Astrocyte (in vitro differentiated cells and primary cell): ENCODE measurements around the gene WNT7A. TPM values are rescaled to one million over a fixed set of nuclear protein-coding genes. Genes with fewer than 3 reads are reported as not detected.

Experiments
- DNase-seq: peaks from one replicate; pipeline ENCODE4 v3.0.0-alpha.2; 2010; ENCODE audit warnings: low read depth
- FAIRE-seq: peaks from 2 replicates; lab custom pipeline; 2011; peaks lifted over from hg19 to GRCh38; lab: Jason Lieb, UNC
- H2AFZ ChIP-seq: 2 replicates; pipeline ENCODE4 v1.6.0; 2012; ENCODE audit warnings: low read depth, low read length, inconsistent platforms
- H3K27ac ChIP-seq: 2 replicates; pipeline ENCODE4 v1.5.1; 2011; ENCODE audit warnings: low read depth, low read length, inconsistent platforms
- H3K27me3 ChIP-seq: 2 replicates; pipeline ENCODE4 v1.6.0; 2011; ENCODE audit warnings: low read length, inconsistent platforms; ENCODE audit not compliant: insufficient read depth
- H3K36me3 ChIP-seq: 2 replicates; pipeline ENCODE4 v1.5.1; 2011; ENCODE audit warnings: low read length, inconsistent platforms; ENCODE audit not compliant: insufficient read depth
- H3K4me1 ChIP-seq: 2 replicates; pipeline ENCODE4 v1.5.1; 2011; ENCODE audit warnings: low read length, inconsistent platforms; ENCODE audit not compliant: insufficient read depth
- H3K4me2 ChIP-seq: 2 replicates; pipeline ENCODE4 v1.6.0; 2012; ENCODE audit warnings: low read length, inconsistent platforms
- H3K4me3 ChIP-seq: 2 replicates; pipeline ENCODE4 v1.5.1; 2011; ENCODE audit warnings: low read depth, mild to moderate bottlenecking, low read length, inconsistent platforms; ENCODE audit not compliant: insufficient read depth
- H3K79me2 ChIP-seq: 2 replicates; pipeline ENCODE4 v1.6.0; 2012; ENCODE audit warnings: mild to moderate bottlenecking, low read length, inconsistent platforms; ENCODE audit not compliant: insufficient read depth
- H3K9ac ChIP-seq: 2 replicates; pipeline ENCODE4 v1.6.0; 2012; ENCODE audit warnings: mild to moderate bottlenecking, low read length, inconsistent platforms
- H3K9me3 ChIP-seq: 2 replicates; pipeline ENCODE4 v1.5.1; 2012; ENCODE audit warnings: low read depth, mild to moderate bottlenecking, low read length, inconsistent platforms; ENCODE audit not compliant: insufficient read depth
- H4K20me1 ChIP-seq: 2 replicates; pipeline ENCODE4 v1.6.0; 2012; ENCODE audit warnings: low read length, inconsistent platforms; ENCODE audit not compliant: insufficient read depth
- H3K27ac Mint-ChIP-seq: one replicate; pipeline ENCODE4 v1.8.0; 2021; ENCODE audit warnings: mild to moderate bottlenecking, mixed read lengths; ENCODE audit not compliant: unreplicated experiment
- H3K27me3 Mint-ChIP-seq: one replicate; pipeline ENCODE4 v1.8.0; 2021; ENCODE audit warnings: low read depth, mixed read lengths; ENCODE audit not compliant: unreplicated experiment
- H3K36me3 Mint-ChIP-seq: one replicate; pipeline ENCODE4 v1.8.0; 2021; ENCODE audit warnings: low read depth, mixed read lengths; ENCODE audit not compliant: unreplicated experiment
- H3K4me1 Mint-ChIP-seq: one replicate; pipeline ENCODE4 v1.8.0; 2021; ENCODE audit warnings: low read depth, mixed read lengths; ENCODE audit not compliant: unreplicated experiment
- H3K4me3 Mint-ChIP-seq: one replicate; pipeline ENCODE4 v1.8.0; 2021; ENCODE audit warnings: mild to moderate bottlenecking, moderate library complexity, mixed read lengths; ENCODE audit not compliant: unreplicated experiment
- H3K9me3 Mint-ChIP-seq: one replicate; pipeline ENCODE4 v1.8.0; 2021; ENCODE audit warnings: mild to moderate bottlenecking, mixed read lengths; ENCODE audit not compliant: unreplicated experiment
- EZH2 ChIP-seq: IDR thresholded peaks from 2 replicates; pipeline ENCODE4 v1.6.1; 2012; ENCODE audit warnings: mild to moderate bottlenecking, low read length, inconsistent platforms; ENCODE audit not compliant: insufficient read depth
- total RNA-seq: library from RNA; stranded (reverse); gene quantifications from 2 replicates; pipeline ENCODE4 v1.2.1, GENCODE V29; 2021
- TF ChIP-seq, protein P1 (sequence below): IDR thresholded peaks from 2 replicates; pipeline ENCODE4 v1.5.1; 2011; ENCODE audit warnings: low read depth, mild to moderate bottlenecking, inconsistent platforms, low read length, moderate library complexity; ENCODE audit not compliant: insufficient read depth

Gene WNT7A
- total RNA-seq, 1 donor from 2014 or later: 1.7 TPM

- H4K20me1 ChIP-seq: no peaks in the 10 kb centered on the region
- no peak overlapping the region for H2AFZ ChIP-seq
- Mint-ChIP-seq H3K4me3 (no peak overlapping the region), H3K36me3 (no peaks in the 10 kb centered on the region), H3K4me1 (no peaks in the 10 kb centered on the region), H3K9me3 (no peaks in the 10 kb centered on the region), H3K27me3 (peaks cover 20% of the 10 kb centered on the region), H3K27ac (no peak overlapping the region)
- H3K27ac ChIP-seq: no peak overlapping the region
- DNase-seq (no peak), FAIRE-seq (no peak)
- H3K36me3 ChIP-seq: no peaks in the 10 kb centered on the region
- no peaks in the 10 kb centered on the region for H3K27me3 ChIP-seq
- no peaks in the 10 kb centered on the region for H3K4me1 ChIP-seq
- TF ChIP-seq, protein P1, sequence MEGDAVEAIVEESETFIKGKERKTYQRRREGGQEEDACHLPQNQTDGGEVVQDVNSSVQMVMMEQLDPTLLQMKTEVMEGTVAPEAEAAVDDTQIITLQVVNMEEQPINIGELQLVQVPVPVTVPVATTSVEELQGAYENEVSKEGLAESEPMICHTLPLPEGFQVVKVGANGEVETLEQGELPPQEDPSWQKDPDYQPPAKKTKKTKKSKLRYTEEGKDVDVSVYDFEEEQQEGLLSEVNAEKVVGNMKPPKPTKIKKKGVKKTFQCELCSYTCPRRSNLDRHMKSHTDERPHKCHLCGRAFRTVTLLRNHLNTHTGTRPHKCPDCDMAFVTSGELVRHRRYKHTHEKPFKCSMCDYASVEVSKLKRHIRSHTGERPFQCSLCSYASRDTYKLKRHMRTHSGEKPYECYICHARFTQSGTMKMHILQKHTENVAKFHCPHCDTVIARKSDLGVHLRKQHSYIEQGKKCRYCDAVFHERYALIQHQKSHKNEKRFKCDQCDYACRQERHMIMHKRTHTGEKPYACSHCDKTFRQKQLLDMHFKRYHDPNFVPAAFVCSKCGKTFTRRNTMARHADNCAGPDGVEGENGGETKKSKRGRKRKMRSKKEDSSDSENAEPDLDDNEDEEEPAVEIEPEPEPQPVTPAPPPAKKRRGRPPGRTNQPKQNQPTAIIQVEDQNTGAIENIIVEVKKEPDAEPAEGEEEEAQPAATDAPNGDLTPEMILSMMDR: no peak
- TF ChIP-seq EZH2: no peak
- no peaks in the 10 kb centered on the region for H3K79me2 ChIP-seq
- H3K4me2 ChIP-seq: no peak overlapping the region
- H3K9me3 ChIP-seq: no peaks in the 10 kb centered on the region
- H3K9ac ChIP-seq: no peak overlapping the region
- H3K4me3 ChIP-seq: no peak overlapping the region
Measured at GRCh38 chr3:13800064-13800463, 79.8 kb downstream of the WNT7A start.

DNA sequence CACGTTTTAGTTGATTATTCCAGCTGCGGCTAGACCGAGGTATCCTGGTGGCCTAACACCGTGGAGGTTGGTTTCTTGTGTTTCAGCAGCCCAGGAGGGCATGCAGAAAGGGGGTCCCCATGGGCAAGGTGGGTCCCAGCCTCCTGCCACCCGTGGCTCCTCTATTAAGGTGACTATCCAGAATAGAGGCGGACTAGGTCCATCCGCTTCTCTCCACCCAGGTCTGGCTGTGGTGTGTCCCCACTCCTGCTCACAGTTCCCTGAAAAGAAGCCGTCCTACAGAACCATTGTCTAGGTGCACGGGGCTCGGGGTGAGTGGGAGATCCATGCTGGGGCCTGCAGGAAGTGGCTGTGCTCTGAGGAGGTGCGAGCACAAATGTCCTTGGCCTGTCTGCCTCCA is 81.5 kb downstream of the WNT7A start:
- Mint-ChIP-seq H3K27me3 (peaks cover 20% of the 10 kb centered on the region), H3K36me3 (no peaks in the 10 kb centered on the region), H3K4me3 (no peak overlapping the region), H3K4me1 (no peaks in the 10 kb centered on the region), H3K9me3 (no peaks in the 10 kb centered on the region), H3K27ac (no peak overlapping the region)
- no peaks in the 10 kb centered on the region for H3K9me3 ChIP-seq
- no peaks in the 10 kb centered on the region for H3K36me3 ChIP-seq
- peaks cover 3% of the 10 kb centered on the region for H3K27me3 ChIP-seq
- H4K20me1 ChIP-seq: no peaks in the 10 kb centered on the region
- H3K27ac ChIP-seq: no peak overlapping the region
- no peak overlapping the region for H3K4me2 ChIP-seq
- no peaks in the 10 kb centered on the region for H3K4me1 ChIP-seq
- no peak for FAIRE-seq
- no peak for DNase-seq
- no peaks in the 10 kb centered on the region for H3K79me2 ChIP-seq
- H2AFZ ChIP-seq: no peak overlapping the region
- no peak overlapping the region for H3K9ac ChIP-seq
- no peak for TF ChIP-seq EZH2
- TF ChIP-seq, protein P1: no peak
- H3K4me3 ChIP-seq: no peak overlapping the region

GRCh38 chr3:13796701-13797460 is 83.0 kb downstream of the WNT7A start:
- Histone ChIP-seq H3K4me3 (no peak overlapping the region), H3K27ac (no peak overlapping the region), H3K36me3 (no peaks in the 10 kb centered on the region), H3K79me2 (no peaks in the 10 kb centered on the region), H3K9ac (no peak overlapping the region), H3K9me3 (no peaks in the 10 kb centered on the region), H3K4me2 (no peak overlapping the region), H4K20me1 (no peaks in the 10 kb centered on the region), H3K27me3 (peaks cover 3% of the 10 kb centered on the region), H2AFZ (no peak overlapping the region), H3K4me1 (no peaks in the 10 kb centered on the region)
- Mint-ChIP-seq H3K4me3 (no peak overlapping the region), H3K4me1 (no peaks in the 10 kb centered on the region), H3K27me3 (peaks cover 26% of the 10 kb centered on the region), H3K36me3 (no peaks in the 10 kb centered on the region), H3K9me3 (no peaks in the 10 kb centered on the region), H3K27ac (no peak overlapping the region)
- TF ChIP-seq EZH2: no peak
- TF ChIP-seq, protein P1: no peak
- FAIRE-seq (no peak), DNase-seq (no peak)
